ENCODE data around the gene KSR2.

- TF ChIP-seq ZNF148 (tag by site-specific recombination; IDR thresholded peaks at IDR 0.05; ENCODE audit: borderline replicate concordance) (no peak), ZNF692 (tag by site-specific recombination; IDR thresholded peaks at IDR 0.05) (no peak), MZF1 (tag by site-specific recombination; IDR thresholded peaks at IDR 0.05; ENCODE audit: borderline replicate concordance) (no peak), IKZF3 (tag by site-specific recombination; IDR thresholded peaks at IDR 0.05) (no peak), CTCF (tag by site-specific recombination; IDR thresholded peaks at IDR 0.05) (no peak)
Observed at GRCh38 chr12:117733549-117733805, 235.3 kb downstream of the KSR2 start.

Measured in HEK293 (cell line).